HFF-Myc (cell line): Measurements from ENCODE around the gene CHTOP.

Experiments used
- DNase-seq: peaks from one replicate; pipeline ENCODE4 v3.0.0-alpha.2; 2011; ENCODE audit warnings: low read depth; ENCODE audit errors: extremely low read depth
- H3K4me3 ChIP-seq: replicated peaks from 2 replicates; pipeline ENCODE4 v1.5.1; 2011; ENCODE audit warnings: low read depth, mild to moderate bottlenecking, control low read depth, low read length
- CTCF ChIP-seq: IDR thresholded peaks from 2 replicates; pipeline ENCODE4 v1.5.1; 2012; ENCODE audit warnings: mild to moderate bottlenecking, low read depth, low read length, control low read depth; ENCODE audit errors: missing control alignments

CHTOP gene

GRCh38 chr1:153684892-153685291 lies 51.0 kb downstream of the CHTOP start:
- no peak overlapping the region for H3K4me3 ChIP-seq
- DNase-seq: no peak
- no peak for TF ChIP-seq CTCF

- no peak for TF ChIP-seq CTCF
- H3K4me3 ChIP-seq: no peak overlapping the region
- DNase-seq: no peak
These were observed 51.9 kb downstream of the CHTOP start for GRCh38 chr1:153685544-153686340.

- no peak for DNase-seq
- H3K4me3 ChIP-seq: no peak overlapping the region
- TF ChIP-seq CTCF: no peak
These were observed 53.7 kb downstream of the CHTOP start for GRCh38 chr1:153687346-153688125.

GRCh38 chr1:153688276-153688675 lies 54.4 kb downstream of the CHTOP start:
- TF ChIP-seq CTCF: no peak
- no peak overlapping the region for H3K4me3 ChIP-seq
- no peak for DNase-seq

GRCh38 chr1:153688736-153689328 lies 55.0 kb downstream of the CHTOP start:
- no peak for TF ChIP-seq CTCF
- no peak for DNase-seq
- H3K4me3 ChIP-seq: no peak overlapping the region

- H3K4me3 ChIP-seq: no peak overlapping the region
- DNase-seq: no peak
- no peak for TF ChIP-seq CTCF
These were observed 59.6 kb downstream of the CHTOP start for GRCh38 chr1:153693466-153693865.
